Fibroblast of pulmonary artery (primary cell): ENCODE measurements around the gene KNOP1.

Source experiments
- DNase-seq: peaks from one replicate; pipeline ENCODE4 v3.0.0-alpha.2; 2010; ENCODE audit warnings: low read depth
- H3K4me3 ChIP-seq: replicated peaks from 2 replicates; pipeline ENCODE4 v1.5.1; 2011; ENCODE audit warnings: low read depth, mild to moderate bottlenecking, control low read depth, low read length, moderate library complexity
- TF ChIP-seq, protein P1 (sequence below): IDR thresholded peaks from 2 replicates; pipeline ENCODE4 v1.5.1; 2011; ENCODE audit warnings: mild to moderate bottlenecking, control low read depth, low read length, inconsistent platforms; ENCODE audit errors: missing control alignments

The KNOP1 gene

GRCh38 chr16:19741354-19741753 lies 23.3 kb upstream of the KNOP1 start:
- no peak for DNase-seq
- H3K4me3 ChIP-seq: no peak overlapping the region
- TF ChIP-seq, protein P1, sequence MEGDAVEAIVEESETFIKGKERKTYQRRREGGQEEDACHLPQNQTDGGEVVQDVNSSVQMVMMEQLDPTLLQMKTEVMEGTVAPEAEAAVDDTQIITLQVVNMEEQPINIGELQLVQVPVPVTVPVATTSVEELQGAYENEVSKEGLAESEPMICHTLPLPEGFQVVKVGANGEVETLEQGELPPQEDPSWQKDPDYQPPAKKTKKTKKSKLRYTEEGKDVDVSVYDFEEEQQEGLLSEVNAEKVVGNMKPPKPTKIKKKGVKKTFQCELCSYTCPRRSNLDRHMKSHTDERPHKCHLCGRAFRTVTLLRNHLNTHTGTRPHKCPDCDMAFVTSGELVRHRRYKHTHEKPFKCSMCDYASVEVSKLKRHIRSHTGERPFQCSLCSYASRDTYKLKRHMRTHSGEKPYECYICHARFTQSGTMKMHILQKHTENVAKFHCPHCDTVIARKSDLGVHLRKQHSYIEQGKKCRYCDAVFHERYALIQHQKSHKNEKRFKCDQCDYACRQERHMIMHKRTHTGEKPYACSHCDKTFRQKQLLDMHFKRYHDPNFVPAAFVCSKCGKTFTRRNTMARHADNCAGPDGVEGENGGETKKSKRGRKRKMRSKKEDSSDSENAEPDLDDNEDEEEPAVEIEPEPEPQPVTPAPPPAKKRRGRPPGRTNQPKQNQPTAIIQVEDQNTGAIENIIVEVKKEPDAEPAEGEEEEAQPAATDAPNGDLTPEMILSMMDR: no peak

- TF ChIP-seq, protein P1: no peak
- H3K4me3 ChIP-seq: no peak overlapping the region
- no peak for DNase-seq
Observed at GRCh38 chr16:19737306-19738038, 19.4 kb upstream of the KNOP1 start.

DNA sequence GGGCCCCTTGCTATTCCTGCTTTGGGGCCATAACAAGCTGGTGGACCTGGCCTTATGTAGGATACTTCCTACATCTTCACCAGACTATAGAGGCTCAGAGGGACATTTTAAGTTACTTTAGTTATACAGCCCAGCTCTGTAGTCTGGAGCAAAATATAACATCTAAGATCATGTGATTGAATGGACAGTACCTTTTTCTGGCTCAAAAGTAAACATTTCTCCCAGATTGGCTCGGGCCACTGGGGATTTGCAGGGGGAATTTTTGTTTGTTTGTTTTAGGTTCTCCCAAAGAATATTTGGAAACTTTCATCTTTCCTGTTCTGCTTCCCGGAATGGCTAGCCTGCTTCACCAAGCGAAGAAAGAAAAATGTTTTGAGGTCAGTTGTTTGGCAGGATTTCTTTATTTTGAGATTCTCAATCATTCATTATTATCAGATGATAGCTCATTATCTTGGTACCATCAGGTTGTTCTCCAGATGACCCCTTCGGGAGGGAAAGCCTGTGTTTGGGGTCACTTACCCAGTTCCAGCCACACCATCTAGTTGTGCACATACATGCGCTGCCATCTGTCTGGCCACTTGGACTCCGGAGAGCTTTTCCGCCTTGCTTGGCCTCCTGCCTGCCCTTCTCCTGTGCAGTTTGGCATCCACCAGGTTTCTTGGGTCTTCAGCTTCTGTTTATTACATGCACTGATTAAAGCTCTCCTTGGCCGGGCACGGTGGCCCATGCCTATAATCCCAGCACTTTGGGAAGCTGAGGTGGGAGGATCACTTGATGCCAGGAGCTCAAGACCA lies 17.2 kb upstream of the KNOP1 start:
- no peak for DNase-seq
- TF ChIP-seq, protein P1: no peak
- H3K4me3 ChIP-seq: no peak overlapping the region

DNA sequence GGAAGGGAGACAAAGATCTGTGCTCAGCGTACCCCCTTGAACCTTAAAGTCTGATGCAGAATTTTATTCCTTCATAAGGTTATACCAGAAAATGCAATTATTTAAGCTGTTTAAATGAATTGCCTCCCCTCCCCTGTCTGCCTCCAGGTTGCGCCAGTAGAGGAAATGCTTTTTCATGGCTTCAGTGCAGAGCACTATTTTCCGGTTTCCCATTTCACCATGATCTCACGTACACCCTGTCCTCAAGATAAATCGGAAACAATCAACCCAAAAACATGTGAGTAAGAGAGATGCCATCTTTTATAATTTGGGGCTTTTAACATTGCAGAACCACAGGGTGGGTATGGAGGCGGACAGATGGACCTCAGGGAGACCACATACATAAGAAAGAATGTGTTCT lies 15.5 kb upstream of the KNOP1 start:
- TF ChIP-seq, protein P1: no peak
- no peak overlapping the region for H3K4me3 ChIP-seq
- no peak for DNase-seq

DNA sequence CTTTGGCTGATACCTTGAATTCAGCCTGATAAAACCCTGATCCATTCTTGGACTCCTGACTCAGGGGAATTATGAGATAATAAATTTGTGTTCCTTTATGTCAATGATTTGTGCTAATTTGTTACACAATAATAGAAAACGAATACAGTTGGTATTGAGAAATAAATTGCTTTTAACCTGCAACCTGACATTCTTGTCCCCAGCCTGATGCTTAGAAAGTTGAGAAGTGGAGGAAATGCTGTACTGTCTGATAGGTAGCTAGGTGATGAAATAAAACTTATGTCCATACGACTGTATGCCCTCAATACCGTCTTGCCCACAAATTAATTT lies 10.6 kb upstream of the KNOP1 start:
- no peak overlapping the region for H3K4me3 ChIP-seq
- no peak for DNase-seq
- TF ChIP-seq, protein P1: no peak

DNA sequence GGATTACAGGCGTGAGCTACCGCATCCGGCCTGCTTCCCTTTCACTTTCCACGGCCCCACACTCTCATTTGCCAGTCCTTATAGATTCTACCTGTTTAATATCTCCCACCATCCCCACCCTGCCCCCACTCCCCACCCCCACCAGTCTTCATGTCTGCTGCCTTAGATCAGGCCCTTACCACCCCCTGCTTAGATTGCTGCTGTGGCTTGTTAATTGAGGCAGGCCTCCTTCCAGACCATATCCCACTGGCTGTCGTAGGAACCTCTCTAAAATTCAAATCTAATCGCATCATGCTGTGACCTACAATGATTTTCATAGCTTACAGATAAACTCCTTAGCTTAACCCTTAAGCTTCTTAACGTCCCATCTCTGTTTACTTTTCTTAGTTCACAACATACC lies 5.0 kb upstream of the KNOP1 start:
- no peak for DNase-seq
- TF ChIP-seq, protein P1: no peak
- no peak overlapping the region for H3K4me3 ChIP-seq
